ENCODE data around the gene ADCK1. TPM values are rescaled to one million over a fixed set of nuclear protein-coding genes. Genes with fewer than 3 reads are reported as not detected.
"Not testable (repeated sequence)": the region's sequence is repeated elsewhere in the genome, so short reads cannot be mapped to it uniquely, and the experiment has no call there.

ADCK1 gene
- total RNA-seq, 1 donor from 2014 or later: 4.3 TPM

DNA sequence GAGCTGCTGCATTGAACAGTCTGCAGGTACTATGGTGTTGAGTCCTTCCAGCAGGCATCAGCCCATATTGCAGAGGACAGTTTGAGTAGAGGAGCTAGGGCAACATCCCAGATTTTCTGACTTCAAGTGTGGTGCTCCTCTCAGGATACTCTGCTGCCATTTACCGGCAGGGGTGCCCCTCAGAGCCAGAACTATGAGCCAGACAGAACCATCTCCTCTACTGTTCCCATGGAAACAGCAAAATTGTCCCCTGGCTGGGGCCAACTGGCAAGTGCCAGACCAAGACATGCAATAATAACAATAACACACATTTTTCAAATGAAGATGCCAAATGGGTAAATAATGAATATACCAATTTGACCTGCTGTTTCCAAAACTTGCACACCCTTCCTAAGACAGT is 102.9 kb downstream of the ADCK1 start:
- DNase-seq (ENCODE audit: low spot score): no peak

GRCh38 chr14:77903221-77903620 is 103.3 kb downstream of the ADCK1 start:
- DNase-seq (ENCODE audit: low spot score): no peak

DNA sequence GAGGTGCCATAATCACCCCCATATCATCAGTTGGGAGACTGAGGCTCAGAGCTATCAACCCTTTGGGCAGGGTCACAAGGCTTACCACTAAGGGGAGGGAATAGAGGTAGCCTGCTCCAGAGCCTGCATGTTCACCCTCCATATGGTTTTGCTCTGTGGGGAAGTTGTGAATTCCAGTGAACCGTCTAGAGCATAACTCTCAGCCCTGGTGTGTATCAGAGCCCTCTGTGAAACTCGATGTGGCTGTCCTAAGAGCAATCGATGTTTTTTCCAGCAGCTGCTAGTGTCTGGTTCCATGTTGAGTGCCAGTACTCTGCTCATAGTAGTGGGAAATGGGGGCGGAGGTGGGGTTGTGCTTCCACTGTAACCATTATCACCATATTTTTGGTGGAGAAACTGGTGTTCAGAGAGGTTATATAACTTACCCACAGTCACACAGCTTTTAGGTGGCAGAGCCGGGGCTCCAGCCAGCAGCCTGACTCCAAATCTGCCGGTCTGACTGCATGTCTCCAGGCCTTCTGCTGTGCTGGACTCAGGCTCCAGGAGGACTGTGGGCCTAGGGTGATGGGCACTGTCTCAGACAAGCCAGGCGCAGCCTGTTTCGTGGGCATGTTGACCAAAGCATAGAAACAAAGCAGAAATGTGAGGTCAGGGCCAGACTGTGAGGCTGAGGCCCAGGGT is 104.2 kb downstream of the ADCK1 start:
- DNase-seq (ENCODE audit: low spot score): no peak

GRCh38 chr14:77906446-77906845 is 106.5 kb downstream of the ADCK1 start:
- DNase-seq (ENCODE audit: low spot score): no peak

- DNase-seq (ENCODE audit: low spot score): no peak
Observed at GRCh38 chr14:77908847-77909246, 108.9 kb downstream of the ADCK1 start.

GRCh38 chr14:77909911-77910310 is 110.0 kb downstream of the ADCK1 start:
- no peak for DNase-seq (ENCODE audit: low spot score)

GRCh38 chr14:77910506-77910905 is 110.6 kb downstream of the ADCK1 start:
- no peak for DNase-seq (ENCODE audit: low spot score)

- DNase-seq (ENCODE audit: low spot score): peak; percentile 33
Observed at GRCh38 chr14:77911356-77911755, 111.4 kb downstream of the ADCK1 start.

DNA sequence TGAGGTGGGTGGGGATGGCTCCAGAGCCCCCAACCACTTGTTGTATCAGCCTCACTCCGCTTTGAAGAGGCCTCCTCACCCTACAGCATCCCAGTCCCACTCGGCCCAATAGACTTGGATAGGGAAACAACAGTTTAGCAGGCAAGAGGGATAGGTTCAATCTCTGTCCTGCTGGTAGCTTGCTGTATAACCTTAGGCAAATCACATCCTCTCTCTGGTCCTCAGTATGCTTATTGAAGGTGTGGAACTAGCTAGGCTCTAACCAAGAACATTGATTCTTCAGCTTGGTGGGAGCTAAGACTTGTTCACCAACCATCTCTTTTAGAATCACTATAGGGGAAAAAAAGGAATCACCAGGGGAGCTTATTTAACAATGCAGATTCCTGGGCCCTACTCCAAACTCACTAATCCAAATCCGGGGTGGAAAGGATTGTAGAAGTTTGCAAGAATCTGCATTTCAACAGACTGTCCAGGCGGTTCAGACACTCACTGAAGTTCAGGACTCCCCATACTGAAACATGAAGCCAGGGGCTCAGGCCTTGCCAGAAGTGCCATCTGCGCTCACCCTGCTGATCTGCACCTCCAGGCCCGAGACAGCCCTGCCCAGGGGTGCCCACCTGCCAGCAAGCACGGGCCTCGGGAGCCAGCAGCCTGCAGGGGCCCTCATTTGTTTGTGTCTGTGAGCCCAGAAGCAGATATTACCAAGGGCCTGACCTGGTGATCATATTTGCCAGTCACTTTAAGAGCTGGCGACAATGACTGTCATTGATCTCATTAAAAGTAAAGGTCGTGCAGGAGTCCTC is 113.0 kb downstream of the ADCK1 start:
- no peak for DNase-seq (ENCODE audit: low spot score)

- DNase-seq (ENCODE audit: low spot score): no peak
Observed at GRCh38 chr14:77914073-77914721, 114.3 kb downstream of the ADCK1 start.

GRCh38 chr14:77915390-77915789 is 115.5 kb downstream of the ADCK1 start:
- not testable (repeated sequence) for DNase-seq (ENCODE audit: low spot score)

DNA sequence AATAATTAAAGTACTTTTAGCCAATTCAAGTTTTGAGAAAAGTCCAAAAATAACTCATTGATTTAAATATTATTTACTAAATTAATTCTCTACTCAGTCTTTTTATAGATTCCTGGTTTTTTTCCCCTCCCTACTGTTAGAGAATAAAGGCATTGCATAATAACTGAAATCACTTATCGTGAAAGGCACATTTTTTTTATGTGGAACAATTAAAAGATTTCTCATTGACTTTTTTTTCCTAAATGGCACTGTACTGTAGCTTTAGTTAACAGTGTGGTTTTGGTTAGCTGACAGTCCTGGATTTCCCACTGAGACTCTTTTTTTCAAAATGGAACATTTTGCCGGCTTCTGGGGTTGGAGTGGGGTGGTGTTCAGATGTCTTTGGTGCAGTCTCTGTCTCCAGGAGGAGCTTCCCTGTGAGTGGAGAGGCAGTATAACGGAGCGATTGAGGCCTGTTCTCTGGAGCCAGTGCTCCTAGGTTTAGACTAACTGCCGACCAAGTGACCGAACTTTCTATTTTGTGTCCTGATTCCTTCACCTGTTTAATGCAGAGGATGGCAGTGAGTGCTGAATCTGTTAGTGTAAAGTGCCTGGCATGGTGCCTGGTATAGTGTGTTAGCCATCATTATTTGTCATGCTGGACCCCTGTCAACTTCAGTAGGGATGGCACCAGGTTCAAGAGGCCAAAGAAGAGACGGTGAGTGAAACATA is 117.7 kb downstream of the ADCK1 start:
- no peak for DNase-seq (ENCODE audit: low spot score)

GRCh38 chr14:77918448-77918847 is 118.5 kb downstream of the ADCK1 start:
- DNase-seq (ENCODE audit: low spot score): no peak

GRCh38 chr14:77920312-77920711 is 120.4 kb downstream of the ADCK1 start:
- no peak for DNase-seq (ENCODE audit: low spot score)

DNA sequence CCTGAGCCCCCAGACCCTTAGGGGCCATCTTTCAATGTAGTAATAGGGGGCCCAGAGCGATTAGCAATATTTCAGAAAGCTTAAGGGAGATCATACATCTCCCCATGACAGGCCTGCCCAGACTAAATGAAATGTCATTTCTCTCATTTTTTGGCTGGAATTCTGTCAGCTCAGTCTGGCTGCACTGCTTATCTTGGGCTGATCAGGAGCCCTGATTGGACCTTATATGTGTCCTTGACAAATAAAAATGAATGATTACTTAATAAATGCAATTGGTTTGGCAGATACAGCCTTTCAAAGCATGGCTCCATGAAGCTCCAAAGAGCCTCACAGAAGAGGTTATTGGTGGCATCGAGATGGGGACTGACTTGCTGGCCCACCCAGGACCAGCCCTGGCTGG is 121.9 kb downstream of the ADCK1 start:
- DNase-seq (ENCODE audit: low spot score): peak; percentile 18

DNA sequence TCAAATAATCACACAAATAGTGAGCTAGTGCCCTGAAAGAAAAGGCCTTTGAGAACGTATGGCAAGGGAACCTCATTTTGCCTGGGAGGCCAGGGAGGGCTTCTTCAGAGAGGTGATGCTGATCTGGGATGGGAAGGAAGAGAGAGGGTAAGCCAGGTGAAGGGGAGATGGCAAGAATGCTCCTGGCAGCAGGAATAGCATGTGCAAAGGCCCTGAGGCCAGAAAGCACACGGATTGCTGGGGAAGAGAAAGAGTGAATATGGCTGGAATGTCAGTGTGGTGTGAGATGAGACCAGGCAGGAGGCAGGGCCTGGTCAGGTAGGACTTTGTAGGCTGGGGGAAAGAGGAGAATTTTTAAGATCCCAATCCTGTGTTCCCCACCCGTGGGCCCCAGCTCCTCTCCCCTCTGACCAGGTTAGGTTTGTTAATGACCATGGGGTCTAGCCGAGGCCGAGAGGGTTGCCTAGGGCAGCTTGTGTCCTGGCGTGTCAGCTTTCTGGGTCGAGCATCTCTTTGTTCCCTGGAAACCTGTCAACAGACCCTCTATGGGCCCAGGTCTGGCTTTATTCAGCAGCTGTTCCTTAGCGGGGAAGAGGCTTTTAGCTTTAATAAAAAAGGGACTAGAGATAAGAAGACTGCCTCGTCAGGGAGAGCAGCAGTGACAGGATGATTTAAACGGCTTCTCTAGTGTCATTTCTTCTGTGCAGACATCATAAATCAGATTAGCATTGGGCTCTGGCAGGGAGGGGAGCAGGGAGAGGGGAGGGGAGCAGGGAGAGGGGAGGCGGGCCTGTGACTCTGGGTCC is 123.4 kb downstream of the ADCK1 start:
- DNase-seq (ENCODE audit: low spot score): peak; percentile 48

DNA sequence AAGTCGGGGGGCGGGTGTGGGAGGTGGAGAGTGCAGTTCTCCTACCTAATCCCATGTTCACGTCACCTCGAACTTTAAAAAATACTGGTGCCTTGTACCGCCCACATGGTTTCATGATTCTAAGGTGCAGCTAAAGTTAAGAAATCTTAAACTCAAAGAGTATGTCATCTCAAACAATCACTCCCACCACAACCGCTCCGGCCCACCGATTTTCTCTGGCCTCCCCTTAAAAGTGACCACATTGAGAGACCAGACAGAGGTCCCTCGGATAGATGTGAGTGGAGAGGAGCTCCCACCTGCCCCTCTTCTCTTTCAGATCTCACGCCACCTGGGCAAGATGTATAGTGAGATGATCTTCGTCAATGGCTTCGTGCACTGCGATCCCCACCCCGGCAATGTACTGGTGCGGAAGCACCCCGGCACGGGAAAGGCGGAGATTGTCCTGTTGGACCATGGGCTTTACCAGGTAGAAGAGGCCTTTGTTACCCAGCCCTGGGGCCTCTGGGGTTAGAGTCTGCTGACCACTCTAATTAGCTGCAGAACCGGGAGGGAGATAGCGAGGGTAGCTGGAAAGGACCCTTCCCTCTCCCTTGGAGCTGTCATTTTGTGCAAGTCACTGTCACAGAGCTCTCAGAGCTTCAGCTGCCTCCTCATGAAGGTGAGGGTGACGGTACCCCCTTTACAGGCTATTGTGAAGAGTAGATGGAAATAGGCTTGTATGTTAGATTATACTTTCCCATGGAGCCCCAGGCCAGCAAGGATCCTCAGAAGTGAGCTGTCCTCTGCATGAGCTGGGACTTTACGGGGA is 124.4 kb downstream of the ADCK1 start:
- no peak for DNase-seq (ENCODE audit: low spot score)

GRCh38 chr14:77926942-77927341 is 127.0 kb downstream of the ADCK1 start:
- no peak for DNase-seq (ENCODE audit: low spot score)

- no peak for DNase-seq (ENCODE audit: low spot score)
Observed at GRCh38 chr14:77931441-77931840, 131.5 kb downstream of the ADCK1 start.

DNA sequence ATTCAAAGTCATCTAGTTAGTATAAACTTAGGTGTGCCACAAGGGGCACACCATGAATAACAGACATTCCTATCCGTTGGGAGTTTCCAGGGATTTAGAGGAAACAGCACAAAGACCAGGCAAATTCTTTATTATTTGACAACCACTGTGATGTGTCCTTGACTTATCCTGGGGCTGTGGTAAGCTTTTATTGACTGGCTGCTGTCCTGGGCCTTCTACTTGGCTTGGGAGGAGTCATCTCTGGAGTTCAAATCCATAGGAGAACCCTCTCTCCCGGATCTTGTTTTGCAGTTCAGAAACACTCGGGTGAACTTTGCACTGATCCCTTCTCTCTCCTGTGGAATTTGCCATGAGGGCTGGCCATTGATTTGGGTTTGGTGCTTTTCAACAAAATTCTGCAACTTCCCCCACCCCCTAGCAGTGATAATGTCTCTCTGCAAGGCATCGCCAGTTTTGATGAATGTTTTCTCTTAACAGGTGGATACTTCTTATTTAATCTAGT is 136.3 kb downstream of the ADCK1 start:
- no peak for DNase-seq (ENCODE audit: low spot score)

Data from umbilical cord (tissue), 2 donors.